HL-60 (cell line): ENCODE results near the gene PDPN.
"Not testable (repeated sequence)": the region's sequence is repeated elsewhere in the genome, so short reads cannot be mapped to it uniquely, and the experiment has no call there.

ENCODE experiments used
- DNase-seq, 2 experiments: peaks; one replicate each; pipeline ENCODE4 v3.0.0-alpha.2; 2010 to 2020; ENCODE audit warnings: low read depth in 1 of 2, low spot score in 1 of 2
- H3K27ac ChIP-seq: fragments of 250-450 bp; sonication (Bioruptor Pico); replicated peaks from 2 replicates; pipeline ENCODE4 v1.5.1; 2020; ENCODE audit warnings: mild to moderate bottlenecking, moderate library complexity
- H3K27me3 ChIP-seq: fragments of 250-450 bp; sonication (Bioruptor Pico); 2 replicates; pipeline ENCODE4 v1.5.1; 2021; ENCODE audit warnings: mild to moderate bottlenecking, moderate library complexity; ENCODE audit not compliant: insufficient read depth, poor library complexity, severe bottlenecking
- H3K4me3 ChIP-seq: replicated peaks from 2 replicates; pipeline ENCODE4 v1.5.1; 2011; ENCODE audit warnings: mild to moderate bottlenecking, control low read depth, low read length; ENCODE audit not compliant: insufficient read depth
- CTCF ChIP-seq: IDR thresholded peaks from one replicate; pipeline ENCODE4 v1.5.1; 2011; ENCODE audit warnings: low read length, control low read depth, inconsistent platforms; ENCODE audit not compliant: insufficient read depth
- GABPA ChIP-seq: IDR thresholded peaks from 2 replicates; pipeline ENCODE4 v1.6.1; 2012; ENCODE audit warnings: low read depth
- POLR2AphosphoS5 ChIP-seq: IDR thresholded peaks from 2 replicates; pipeline ENCODE4 v1.6.1; 2012; ENCODE audit warnings: low read depth
- REST ChIP-seq: IDR thresholded peaks from 2 replicates; pipeline ENCODE4 v1.6.1; 2012; ENCODE audit warnings: low read depth; ENCODE audit not compliant: insufficient replicate concordance
- SPI1 ChIP-seq: IDR thresholded peaks from 2 replicates; pipeline ENCODE4 v1.6.1; 2012; ENCODE audit warnings: low read depth, mild to moderate bottlenecking, borderline replicate concordance

PDPN gene

GRCh38 chr1:13556224-13556764, 27.3 kb upstream of the PDPN start:
- H3K4me3 ChIP-seq = no peak overlapping the region
- DNase-seq = no peak
- no peaks in the 10 kb centered on the region for H3K27me3 ChIP-seq
- H3K27ac ChIP-seq = no peak overlapping the region
- TF ChIP-seq SPI1 = no peak
- TF ChIP-seq CTCF = no peak
- no peak for TF ChIP-seq REST
- TF ChIP-seq POLR2AphosphoS5 = no peak

DNA sequence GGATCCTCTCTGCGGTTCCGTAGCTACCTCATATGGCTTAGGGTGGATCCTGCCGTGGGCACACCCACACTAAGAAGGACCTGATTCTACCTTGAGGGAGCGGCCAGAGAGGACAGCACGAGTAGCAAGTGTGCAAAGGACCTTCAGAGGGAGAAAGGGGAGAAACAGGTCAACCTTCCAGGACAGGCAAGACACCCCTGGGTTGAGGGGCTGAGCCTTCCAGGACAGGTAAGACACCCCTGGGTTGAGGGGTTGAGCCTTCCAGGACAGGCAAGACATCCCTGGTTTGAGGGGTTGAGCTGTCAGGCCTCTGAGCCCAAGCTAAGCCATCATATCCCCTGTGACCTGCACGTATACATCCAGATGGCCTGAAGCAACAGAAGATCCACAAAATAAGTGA, 23.1 kb upstream of the PDPN start:
- Histone ChIP-seq H3K27me3 (no peaks in the 10 kb centered on the region), H3K27ac (no peak overlapping the region), H3K4me3 (no peak overlapping the region)
- TF ChIP-seq GABPA = no peak
- no peak for TF ChIP-seq POLR2AphosphoS5
- no peak for TF ChIP-seq CTCF
- TF ChIP-seq SPI1 = no peak
- TF ChIP-seq REST = no peak
- DNase-seq = no peak

DNA sequence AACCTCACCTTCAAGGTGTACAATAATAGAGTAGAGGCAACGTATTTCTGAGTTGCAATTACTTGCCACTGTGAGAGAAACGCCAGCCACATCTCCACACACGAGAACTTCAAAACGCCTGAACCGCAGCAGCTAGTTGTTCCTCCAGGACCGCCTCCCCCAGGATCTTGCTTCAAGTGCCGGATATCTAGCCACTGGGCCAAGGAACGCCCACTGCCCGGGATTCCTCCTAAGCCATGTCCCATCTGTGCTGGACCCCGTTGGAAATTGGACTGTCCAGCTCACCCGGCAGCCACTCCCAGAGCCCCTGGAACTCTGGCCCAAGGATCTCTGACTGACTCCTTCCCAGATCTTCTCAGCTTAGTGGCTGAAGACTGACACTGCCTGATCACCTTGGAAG, 20.7 kb upstream of the PDPN start:
- not testable (repeated sequence) for H3K27ac ChIP-seq, H3K4me3 ChIP-seq, DNase-seq, H3K27me3 ChIP-seq

DNA sequence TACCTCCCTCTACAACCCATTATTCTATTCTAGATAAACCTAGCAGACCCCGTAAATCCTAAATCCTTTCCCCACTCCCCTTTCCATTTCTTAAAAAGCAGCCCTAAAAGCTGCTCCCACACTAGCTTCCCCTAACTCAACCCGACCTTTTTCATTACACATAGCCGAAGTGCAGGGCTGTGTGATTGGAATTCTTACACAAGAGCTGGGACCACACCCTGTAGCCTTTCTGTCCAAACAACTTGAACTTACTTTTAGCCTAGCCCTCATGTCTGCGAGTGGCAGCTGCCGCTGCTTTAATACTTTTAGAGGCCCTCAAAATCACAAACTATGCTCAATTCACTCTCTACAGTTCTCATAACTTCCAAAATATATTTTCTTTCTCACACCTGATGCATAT, 19.6 kb upstream of the PDPN start:
- H3K27me3 ChIP-seq = no peaks in the 10 kb centered on the region
- DNase-seq = no peak

More for the DNA sequence above, 19.6 kb upstream of the PDPN start:
- no peak overlapping the region for H3K27ac ChIP-seq
- H3K4me3 ChIP-seq = no peak overlapping the region
- TF ChIP-seq CTCF (no peak), POLR2AphosphoS5 (no peak), GABPA (no peak), SPI1 (no peak), REST (no peak)
